RCC 7860 (cell line): ENCODE data around the gene CDK9.
A peak's percentile ranks its signal among the peaks of the same experiment; 100 is the strongest.
"Not testable (repeated sequence)": the region's sequence is repeated elsewhere in the genome, so short reads cannot be mapped to it uniquely, and the experiment has no call there.

Experiments
- DNase-seq: peaks from one replicate; pipeline ENCODE4 v3.0.0-alpha.2; 2015; ENCODE audit warnings: low spot score
- FAIRE-seq: peaks from 2 replicates; lab custom pipeline; 2012; peaks lifted over from hg19 to GRCh38; lab: Jason Lieb, UNC

The CDK9 gene

DNA sequence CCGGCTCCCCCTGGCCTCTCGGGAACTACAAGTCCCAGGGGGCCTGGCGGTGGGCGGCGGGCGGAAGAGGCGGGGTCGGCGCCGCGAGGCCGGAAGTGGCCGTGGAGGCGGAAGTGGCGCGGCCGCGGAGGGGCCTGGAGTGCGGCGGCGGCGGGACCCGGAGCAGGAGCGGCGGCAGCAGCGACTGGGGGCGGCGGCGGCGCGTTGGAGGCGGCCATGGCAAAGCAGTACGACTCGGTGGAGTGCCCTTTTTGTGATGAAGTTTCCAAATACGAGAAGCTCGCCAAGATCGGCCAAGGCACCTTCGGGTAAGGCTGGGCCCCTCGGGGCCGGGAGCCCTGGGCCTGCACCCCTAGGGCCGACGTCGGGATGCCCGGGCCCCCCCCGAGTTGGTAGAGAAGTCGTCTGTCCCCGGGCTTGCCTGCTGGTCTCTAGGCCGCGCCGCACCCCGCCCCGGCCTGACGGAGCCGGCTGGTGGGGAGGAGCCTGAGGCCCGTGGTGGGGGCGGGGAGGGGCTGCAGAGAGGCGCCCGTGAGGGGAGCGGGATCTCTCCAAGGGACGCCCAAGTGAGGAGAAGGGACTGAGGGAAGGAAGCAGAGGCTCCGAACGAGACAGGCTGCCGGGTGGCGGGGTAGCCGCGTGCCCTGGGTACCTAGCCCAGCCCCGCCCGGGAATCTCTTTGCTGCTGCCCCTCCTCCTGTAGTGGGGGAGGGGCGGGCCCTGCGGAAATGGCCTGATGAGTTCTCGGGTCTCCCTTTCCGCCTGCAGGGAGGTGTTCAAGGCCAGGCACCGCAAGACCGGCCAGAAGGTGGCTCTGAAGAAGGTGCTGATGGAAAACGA, at the start of gene CDK9:
Gene CDK9, plus strand, starts transcription at position 102 of the 840 bp plus-strand sequence. Its CDS starts 115 bp downstream, at position 217.
- FAIRE-seq: no peak

DNA sequence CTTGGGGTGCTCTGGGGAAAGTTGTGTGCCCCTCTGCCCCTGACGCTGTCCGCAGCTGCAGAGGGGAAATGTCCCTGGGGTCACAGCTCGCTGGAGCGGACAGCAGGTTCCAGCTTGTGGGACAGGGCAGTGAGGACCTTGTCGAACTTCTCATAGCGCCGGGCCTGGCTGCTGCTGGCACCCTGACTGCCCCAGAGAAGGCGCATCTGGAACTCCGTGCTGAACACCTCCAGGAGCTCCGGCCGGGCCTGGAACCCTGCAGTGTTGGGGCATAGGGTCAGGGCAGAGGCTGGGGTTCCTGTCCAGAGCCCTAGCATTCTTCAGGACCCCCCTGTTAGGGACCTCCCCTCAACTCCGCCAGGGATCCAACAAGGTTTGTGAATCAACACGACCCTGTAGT, 47.2 kb upstream of the CDK9 start:
- FAIRE-seq (no peak), DNase-seq (no peak)

More for the DNA sequence above, at the start of gene CDK9:
- DNase-seq: peak; percentile 73

DNA sequence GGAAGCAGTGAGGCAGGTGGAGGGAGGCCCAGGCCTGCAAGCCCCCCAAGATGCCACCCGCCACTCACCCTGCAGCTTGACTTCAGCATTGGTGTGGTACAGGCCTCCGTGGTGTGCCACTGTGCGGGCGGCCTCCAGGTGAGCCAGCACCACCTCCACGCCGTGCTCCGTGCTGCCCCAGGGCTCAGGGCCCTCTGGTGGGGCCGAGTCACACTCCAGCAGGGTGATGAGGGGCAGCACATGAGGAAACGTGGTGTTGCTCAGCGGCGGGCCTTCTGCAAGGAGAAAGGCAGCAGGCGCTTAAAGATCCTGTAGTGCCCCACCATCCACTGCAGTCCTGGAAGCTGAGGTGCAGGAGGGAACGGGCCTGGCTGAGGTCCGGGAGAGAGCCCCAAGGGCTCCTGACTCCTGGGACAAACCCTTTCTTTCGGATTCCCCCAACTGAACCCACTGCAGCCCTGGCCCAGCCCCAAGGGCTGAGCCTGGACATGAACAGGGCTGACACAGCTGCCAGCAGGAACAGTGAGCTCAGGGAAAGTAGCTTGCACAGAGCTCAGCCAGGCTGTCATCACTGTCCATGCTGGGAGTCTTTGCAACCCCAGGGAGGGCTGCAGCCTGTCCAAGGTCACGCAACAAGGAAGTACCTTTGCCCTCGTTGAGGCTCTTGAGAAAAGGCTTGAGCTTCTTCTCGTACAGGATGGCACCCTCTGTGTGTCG, 46.1 kb upstream of the CDK9 start:
- FAIRE-seq: no peak
- DNase-seq: no peak

DNA sequence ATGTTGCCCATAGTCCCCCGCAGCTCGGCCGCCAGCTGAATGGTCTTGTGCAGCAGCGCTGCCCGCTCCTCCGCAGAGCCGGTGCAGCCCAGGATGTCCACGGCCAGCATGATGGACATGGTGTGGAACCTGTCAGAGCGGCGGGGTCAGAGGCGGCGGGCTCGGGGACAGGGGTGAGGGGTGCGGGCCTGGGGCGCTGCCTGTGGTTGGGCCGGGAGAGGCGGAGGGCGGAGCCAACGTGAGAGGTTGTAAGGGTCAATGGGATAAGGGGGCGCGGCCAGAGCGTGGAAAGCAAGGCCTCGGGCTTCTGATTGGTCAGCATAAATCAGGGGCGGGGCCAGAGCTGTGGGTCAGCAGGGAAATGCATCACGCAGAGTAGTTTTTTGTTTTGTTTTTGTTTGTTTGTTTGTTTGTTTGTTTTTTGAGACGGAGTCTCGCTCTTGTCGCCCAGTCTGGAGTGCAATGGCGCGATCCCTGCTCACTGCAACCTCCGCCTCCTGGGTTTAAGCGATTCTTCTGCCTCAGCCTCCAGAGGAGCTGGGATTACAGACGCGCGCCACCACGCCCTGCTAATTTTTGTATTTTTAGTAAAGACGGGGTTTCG, 43.9 kb upstream of the CDK9 start:
- DNase-seq: no peak
- no peak for FAIRE-seq

DNA sequence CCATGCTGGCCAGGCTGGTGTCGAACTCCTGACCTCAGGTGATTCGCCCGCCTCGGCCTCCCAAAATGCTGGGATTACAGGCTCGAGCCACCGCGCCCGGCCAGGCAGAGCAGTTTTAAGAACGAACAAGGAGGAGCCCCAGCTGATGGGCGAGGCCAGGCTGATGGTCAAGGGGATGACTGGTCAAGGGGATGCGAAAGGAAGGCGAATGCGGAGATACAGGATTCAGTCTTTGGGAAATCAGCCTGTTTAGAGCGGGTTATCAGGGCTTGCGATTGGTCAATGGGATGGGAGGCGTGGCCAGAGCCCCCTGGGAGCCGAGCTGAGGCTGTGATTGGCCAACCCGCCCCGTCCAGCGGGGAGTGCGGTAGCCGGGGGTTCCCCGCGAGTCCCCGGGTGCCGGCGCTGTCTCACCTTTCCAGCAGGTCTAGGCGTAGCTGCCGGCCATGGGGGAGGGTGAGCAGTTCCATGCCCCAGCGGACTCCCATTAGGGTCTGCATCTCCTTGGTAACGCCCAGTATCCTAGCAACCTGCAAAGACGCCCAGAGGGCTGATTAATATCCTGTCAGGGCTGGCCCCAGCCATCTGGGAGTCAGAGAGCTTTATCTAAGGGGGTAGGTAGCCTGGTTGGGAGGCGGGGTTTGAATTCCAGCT, 43.3 kb upstream of the CDK9 start:
- DNase-seq: peak; percentile 34
- FAIRE-seq: no peak

DNA sequence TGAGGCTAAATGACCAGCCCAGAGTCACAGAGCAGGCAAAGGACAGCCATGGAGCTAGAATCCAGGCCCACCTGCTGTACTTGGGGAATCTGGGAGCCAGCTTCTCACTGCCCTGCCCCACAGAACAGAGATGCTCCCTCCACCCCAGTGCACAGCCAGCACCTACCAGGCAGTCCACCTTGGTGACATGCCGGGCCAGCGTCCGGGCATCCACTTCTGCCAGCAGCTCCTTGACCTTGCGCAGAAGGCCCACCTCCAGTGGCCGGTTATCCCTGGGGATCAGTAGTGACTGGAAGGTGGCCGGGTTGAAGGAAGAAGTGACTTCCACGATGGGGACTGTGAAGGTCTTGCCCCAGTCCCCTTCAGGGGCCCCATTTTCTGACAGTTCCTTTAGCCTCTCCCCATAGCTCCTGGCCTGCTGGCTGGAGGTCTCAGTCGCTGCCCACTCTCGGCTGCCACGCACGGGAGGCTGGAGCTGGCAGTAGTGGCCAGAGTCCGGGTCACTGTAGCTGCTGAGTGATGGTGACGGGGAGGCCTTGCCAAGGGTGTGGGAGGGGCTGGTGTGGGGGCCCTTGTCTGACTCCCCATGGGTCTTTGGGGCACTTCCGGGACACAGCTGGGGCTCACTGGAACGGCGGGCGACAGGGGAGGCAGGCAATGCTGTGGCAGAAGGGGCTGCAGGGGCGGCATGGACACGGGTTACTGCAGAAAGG, 41.3 kb upstream of the CDK9 start:
- DNase-seq: no peak
- FAIRE-seq: no peak

DNA sequence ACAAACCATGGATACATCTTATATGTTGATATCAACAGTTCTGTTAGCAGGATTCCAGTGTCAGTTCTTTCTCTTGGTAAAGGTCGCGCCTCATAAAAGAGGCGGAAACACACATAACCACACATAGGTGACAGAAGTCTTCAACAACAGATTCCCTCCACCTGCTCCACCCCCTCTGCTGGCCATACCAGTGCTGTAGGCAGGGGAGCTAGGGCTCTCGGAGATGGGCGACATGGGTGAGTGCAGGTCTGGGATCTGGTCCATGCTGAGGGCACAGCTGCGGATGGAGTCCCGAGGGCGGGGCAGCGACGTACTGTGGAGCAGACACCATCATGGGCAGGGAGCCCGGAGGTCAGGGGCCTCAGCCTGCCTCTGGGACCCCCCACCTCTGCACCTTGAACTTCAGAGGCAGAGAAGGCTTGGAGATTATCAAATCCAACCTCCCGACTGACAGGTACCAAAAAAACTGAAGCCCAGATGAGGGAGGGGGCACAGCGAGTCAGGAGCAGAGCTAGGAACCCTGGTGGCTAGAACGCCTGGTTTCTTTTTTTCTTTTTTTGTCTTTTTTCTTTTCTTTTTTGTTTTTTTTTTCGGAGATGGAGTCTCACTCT, 38.8 kb upstream of the CDK9 start:
- DNase-seq: no peak
- no peak for FAIRE-seq

DNA sequence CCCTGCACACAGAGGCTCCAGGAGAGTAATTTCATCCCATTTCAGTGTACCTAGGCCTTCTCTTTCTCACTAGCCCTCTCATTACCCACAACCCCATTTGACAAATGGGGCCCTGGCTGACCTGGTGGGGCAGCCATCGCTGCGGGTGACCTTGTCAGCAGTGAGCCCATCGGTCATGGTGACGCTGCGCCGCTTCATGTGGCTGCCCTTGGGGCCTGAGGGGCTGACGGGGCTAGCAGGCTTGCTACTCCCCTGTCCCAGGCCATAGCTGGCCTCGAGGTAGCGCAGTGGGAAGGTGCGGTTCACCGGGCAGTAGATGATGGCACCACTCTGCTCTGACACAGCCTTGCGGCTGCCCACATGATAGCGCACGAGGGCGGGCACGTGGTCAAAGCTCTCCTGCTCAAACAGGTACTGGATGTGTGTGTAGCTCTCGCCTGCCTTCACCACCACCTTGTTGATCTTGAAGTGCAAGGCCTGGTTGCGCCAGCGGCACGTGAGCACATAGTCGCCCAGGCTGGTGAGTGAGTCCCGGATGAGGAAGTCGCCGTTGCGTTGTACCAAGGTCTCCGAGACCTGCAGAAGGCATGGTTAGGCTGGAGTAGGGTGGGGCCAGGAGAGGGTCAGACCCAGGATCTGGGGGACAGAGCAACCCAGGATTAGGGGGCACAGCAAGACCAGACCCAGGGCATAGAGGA, 36.6 kb upstream of the CDK9 start:
- DNase-seq: no peak
- FAIRE-seq: no peak

DNA sequence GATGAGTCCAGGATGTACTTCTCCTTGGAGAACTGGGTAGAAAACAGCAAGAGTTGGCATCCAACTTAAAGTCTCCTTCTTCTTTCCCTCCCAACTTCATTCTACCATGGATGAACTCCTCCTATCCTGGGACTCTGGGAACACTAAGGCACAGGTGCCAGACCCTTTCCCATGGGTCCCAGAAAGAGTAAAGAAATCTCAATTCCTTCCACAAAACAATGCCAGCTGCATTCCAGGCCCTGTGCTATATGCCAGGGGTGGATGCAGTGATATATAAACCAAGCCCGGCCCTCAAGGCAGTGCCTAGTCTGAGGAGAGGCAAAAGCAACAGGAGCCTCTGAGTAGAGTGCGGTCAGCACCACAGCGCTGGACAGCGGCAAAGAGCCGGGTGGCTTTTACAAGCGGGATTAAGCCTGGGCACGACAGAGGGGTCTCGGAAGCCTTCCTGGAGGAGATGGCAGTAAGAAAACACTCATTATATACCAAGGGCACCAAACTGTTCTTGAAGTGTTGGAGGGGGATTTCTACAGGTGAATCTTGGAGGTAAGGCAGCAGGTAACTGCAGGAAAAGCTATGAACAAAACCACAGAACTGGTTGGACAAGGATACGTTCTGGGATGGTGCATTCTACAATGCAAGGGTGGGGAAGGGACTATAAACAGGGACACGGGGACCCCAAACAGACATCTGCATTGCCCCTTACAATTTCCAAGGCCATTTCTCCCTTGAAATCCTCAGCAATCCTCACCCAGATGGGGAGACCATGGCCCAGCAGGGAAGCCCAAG, 34.4 kb upstream of the CDK9 start:
- DNase-seq (no peak), FAIRE-seq (no peak)

DNA sequence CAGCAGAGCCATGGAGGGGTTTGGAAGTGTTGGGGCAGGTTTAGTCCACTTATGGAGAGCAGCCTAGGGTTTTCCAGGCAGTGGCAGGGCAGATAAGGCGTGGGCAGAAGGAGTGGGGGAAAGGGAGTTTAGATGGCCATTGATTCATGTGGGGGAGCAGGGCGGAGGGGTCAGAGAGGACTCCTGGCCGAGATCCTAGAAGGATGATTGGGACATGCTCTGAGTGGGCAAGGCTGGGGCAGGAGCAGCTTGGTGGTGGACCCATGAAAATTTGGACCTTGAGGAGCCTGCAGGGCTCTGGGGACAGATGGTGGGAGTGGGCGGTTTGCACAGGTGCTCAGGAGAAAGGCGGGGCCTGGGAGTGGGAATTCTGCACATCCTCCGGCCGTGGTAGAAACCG, 32.7 kb upstream of the CDK9 start:
- FAIRE-seq (no peak), DNase-seq (no peak)

DNA sequence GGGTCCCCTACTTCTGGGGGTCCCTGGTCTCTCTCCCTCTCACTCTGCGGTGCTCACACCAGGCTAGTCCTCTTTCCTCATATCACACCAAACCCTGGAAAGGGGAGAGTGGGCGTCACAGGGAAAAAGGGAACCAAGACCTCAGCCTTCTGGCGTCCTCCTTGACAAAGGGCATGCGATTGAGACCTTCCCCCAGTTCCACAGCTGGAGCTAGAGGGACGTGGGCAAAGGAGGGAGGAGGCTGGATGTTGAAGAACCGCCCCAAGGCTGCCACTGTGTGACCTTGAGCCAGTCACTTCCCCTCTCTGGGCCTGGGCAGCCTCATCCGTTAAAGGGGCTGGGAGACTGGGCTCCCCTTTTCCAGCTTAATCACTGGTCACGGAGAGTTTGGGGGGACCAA, 32.2 kb upstream of the CDK9 start:
- FAIRE-seq: no peak

DNA sequence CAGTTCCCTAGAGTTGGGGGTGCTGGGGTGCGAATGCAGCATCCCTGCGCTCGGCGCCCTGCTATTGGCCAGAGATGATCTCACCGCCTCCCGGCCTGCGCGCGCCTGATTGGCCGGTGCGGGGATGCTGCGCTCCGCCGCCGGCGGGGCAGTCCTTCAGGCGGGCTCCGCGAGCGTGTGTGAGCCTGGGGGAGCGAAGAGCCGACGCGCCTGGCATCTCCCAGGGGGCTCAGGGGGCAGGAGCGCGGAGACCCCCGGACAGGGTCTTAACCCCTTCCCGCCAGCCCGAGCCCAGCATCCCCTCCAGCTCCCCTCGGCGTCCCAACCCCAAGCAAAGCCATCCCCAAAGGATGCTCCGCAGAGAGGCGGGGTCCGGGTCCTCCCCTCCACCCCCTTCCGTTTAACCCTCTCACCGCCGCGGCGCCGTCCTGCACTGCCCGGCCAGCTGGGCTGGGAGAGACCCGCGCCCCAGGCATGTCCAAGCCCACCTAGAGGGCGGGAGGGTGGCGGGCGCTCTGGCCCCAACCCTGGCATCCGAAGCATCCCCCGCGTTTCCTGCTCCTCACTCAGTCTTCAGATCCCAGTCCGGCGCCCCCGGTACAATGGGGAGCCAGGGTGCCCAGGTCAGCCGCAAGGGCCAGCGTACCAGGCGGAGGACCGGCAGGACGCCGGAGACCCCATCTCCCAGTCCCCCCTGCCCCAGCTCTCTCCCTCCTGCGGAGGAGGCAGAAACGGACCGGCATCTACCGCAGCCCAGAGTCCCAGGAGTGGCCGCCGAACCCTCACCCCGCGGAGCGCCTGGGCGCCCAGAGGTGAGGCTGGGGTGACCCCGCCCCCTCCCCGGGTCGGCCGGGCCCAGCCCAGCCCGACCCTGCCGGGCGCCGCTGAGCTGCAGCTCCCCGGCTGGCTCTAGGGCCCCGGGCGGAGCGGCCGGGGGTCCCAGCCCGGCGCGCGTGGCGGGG, 31.5 kb upstream of the CDK9 start:
- FAIRE-seq (no peak), DNase-seq (no peak)

More for the DNA sequence above, 32.2 kb upstream of the CDK9 start:
- DNase-seq: no peak

DNA sequence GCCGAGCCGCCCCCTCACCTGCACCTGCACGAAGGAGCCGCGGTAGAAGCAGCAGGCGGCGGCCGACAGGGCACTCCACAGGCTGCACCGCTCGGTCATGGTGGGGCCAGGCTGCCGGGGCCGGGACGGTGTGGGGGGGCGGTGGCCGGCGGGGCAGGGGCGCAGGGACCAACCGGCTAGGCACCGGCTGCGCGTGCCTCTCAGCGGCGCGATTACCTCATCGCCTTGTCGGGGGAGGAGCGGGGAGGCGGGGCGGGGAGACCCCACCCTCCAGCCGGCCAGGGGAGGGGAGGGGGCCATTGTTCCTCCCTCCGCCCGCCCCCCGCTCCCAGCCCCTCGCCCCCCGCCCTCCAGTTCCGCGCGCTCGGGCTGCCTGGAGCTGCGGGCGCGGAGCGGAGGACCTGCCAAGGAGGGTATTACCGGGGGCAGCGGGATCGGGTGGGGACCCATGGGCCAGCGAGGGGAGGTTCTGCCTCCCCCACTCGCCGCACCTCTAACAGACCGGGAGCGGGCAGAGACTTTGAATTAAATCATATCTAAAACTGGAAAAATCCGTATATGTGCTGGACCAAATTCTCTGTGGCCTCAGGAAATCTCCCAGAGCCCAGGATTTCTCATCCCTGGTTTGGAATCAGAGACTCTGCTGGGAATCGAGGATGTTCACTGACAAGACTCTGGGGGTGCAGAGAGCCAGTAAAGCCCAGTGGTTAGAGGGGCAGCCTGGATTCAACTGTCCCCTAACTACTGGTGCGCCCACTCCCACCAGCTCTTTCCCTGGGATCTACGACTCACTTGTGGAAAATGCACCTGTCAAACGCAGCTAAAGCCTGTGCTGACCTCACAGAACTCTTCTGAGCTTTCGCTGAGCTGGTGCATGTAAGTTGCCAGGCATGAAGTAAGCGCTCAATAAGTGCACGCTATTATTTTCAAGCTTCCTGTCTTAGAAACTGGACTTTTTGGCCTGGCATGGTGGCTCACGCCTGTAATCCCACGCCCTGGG, 30.5 kb upstream of the CDK9 start:
- DNase-seq: no peak
- FAIRE-seq: no peak

DNA sequence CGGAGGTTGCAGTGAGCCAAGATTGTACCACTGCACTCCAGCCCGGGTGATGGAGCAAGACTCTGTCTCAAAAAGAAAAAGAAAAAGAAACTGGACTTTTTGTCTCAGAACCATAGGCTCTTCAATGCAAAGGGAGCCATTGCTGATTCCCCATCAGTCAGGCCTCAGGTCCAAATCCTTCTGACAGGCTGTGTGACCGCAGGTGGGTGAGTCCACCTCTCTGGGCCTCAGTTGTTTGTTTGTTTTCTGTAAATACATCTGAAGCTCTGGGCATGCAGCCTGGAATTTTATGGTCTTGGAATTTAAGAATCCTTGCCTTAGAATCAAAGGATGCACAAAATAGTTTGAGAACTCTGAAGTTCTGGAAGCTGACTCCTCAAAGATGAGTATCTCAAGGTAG, 29.6 kb upstream of the CDK9 start:
- no peak for DNase-seq
- no peak for FAIRE-seq

DNA sequence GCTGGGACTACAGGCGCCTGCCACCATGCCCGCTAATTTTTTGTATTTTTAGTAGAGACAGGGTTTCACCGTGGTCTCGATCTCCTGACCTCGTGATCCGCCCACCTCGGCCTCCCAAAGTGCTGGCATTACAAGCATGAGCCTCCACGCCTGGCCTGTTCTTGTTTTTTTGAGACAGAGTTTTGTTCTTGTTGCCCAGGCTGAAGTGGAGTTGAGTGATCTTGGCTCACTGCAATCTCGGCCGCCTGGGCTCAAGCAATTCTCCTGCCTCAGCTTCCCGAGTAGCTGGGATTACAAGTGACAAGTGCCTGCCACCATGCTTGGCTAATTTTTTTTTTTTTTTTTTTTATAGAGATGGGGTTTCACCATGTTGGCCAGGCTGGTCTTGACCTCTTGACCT, 29.1 kb upstream of the CDK9 start:
- DNase-seq, FAIRE-seq: not testable (repeated sequence)

DNA sequence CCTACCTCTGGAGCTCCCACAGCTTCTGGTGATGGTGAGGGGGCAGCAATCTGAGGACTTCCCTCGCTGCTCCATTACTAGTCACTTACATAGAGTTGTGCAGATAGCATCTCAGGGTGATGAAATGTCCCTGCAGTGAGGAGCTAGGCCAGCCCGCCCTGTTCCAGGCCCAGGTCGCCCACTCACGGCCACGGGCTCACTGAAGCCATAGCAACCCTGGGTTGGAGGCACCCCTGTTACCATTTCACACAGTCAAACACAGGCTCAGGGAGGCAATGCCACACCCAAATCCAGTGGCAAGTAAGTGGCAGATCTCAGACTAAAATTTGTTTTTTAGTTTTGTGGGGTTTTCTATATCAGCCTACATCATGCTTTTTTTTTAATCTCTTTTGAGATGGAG, 27.0 kb upstream of the CDK9 start:
- FAIRE-seq (no peak), DNase-seq (no peak)

DNA sequence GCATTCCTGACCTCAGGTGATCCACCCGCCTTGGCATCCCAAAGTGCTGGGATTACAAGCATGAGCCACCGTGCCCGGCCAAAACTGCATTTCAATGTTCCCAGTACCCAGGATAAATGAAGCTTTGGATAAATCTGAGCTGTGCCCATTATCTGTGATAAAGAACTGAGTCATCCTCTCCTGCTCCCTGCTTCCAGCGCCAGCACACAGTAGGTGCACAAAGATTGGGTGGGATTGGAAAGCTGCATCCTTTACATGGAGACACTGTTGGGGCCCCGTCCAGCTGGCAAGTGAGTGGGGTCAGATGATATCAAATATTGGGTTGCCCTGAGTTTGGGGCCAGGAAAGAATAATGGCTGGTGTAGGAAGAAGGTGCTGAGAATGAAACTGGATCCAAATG, 24.8 kb upstream of the CDK9 start:
- no peak for DNase-seq
- FAIRE-seq: no peak
